Activated B cell treated with CpG ODN at 0.5 μM for 24 hours (primary cell): Measurements from ENCODE around the gene C16orf95. TPM values are rescaled to one million over a fixed set of nuclear protein-coding genes. Genes with fewer than 3 reads are reported as not detected.

Source experiments
- ATAC-seq: fragments of 200-7000 bp; cut with Tn5 transposase; one replicate; pipeline ENCODE4 v1.10.0; 2021; ENCODE audit warnings: low read depth, mild to moderate bottlenecking, moderate library complexity
- CTCF ChIA-PET: fragments of 350-600 bp; sonication (Branson Sonifier 250); formaldehyde crosslinking; loops from one replicate; lab custom pipeline; 2021; ENCODE audit warnings: antibody characterized with exemption; lab: Charles Lee
- POLR2A ChIA-PET: fragments of 350-600 bp; sonication (Branson Sonifier 250); formaldehyde crosslinking; loops from one replicate; lab custom pipeline; 2021; ENCODE audit warnings: antibody characterized with exemption; lab: Charles Lee
- DNase-seq: peaks from one replicate; pipeline ENCODE4 v3.0.0; 2022
- H3K27ac Mint-ChIP-seq: one replicate; pipeline ENCODE4 v1.8.0; 2020; ENCODE audit warnings: mixed read lengths
- H3K27me3 Mint-ChIP-seq: one replicate; pipeline ENCODE4 v1.8.0; 2021; ENCODE audit warnings: mixed read lengths
- H3K36me3 Mint-ChIP-seq: one replicate; pipeline ENCODE4 v1.8.0; 2021; ENCODE audit warnings: low read depth, mixed read lengths
- H3K4me1 Mint-ChIP-seq: one replicate; pipeline ENCODE4 v1.8.0; 2021; ENCODE audit warnings: mixed read lengths
- H3K4me3 Mint-ChIP-seq: one replicate; pipeline ENCODE4 v1.8.0; 2020; ENCODE audit warnings: mild to moderate bottlenecking, mixed read lengths
- H3K9me3 Mint-ChIP-seq: one replicate; pipeline ENCODE4 v1.8.0; 2020; ENCODE audit warnings: mixed read lengths
- CTCF ChIP-seq: fragments of 200-600 bp; IDR thresholded peaks from one replicate; pipeline ENCODE4 v1.8.0; 2022; ENCODE audit warnings: antibody characterized with exemption, mild to moderate bottlenecking
- intact Hi-C: fragments of 100-400 bp; cut with micrococcal nuclease; formaldehyde crosslinking; loops from one replicate; pipeline ENCODE4 v1.15.1; 2024
- total RNA-seq: library from RNA; stranded (reverse); gene quantifications from 2 replicates; pipeline ENCODE4 v1.2.3, GENCODE V29; 2022

The C16orf95 gene
- total RNA-seq, 1 donor from 2014 or later = 2.1 TPM

GRCh38 chr16:87320510-87321227 is 3.5 kb upstream of the C16orf95 start:
- H3K4me3 Mint-ChIP-seq = no peak overlapping the region
- POLR2A ChIA-PET = no interaction called here
- H3K27me3 Mint-ChIP-seq = no peaks in the 10 kb centered on the region
- peaks cover 5% of the 10 kb centered on the region for H3K36me3 Mint-ChIP-seq
- no peak overlapping the region for H3K27ac Mint-ChIP-seq
- no peak for DNase-seq
- intact Hi-C loops = no loop called here
- CTCF ChIA-PET = no interaction called here
- no peak for ATAC-seq
- H3K4me1 Mint-ChIP-seq = peaks cover 13% of the 10 kb centered on the region
- no peak for TF ChIP-seq CTCF
- H3K9me3 Mint-ChIP-seq = no peaks in the 10 kb centered on the region

DNA sequence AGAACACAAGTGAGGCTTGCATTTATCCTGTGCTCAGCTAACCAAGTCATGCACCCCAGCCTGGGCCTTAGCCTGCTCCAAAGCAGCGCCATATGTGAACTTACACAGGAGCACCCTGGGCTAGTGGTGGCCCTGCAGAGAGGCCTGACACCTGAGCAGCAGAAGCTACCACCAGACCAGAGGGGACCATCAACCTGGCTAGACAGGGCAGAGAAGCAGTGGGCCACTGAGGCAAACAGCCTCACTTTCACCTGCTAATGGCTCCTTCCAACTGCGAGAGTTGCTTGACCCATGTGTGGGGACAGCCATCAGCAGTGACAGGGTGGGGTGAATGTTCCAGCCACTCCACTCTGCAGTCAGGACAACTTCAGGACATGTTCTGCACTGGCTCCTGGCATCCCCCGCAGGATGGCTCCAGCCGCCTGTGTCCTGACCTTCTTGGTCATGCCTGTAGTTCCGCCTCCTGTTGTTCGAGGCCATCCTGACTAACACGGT is 2.9 kb upstream of the C16orf95 start:
- H3K27ac Mint-ChIP-seq = no peak overlapping the region
- ChIA-PET CTCF (no interaction called here), POLR2A (no interaction called here)
- no peak for DNase-seq
- H3K9me3 Mint-ChIP-seq = no peaks in the 10 kb centered on the region
- no peaks in the 10 kb centered on the region for H3K27me3 Mint-ChIP-seq
- H3K36me3 Mint-ChIP-seq = peaks cover 5% of the 10 kb centered on the region
- H3K4me1 Mint-ChIP-seq = peaks cover 13% of the 10 kb centered on the region
- no peak for ATAC-seq
- intact Hi-C loops = loop anchor here (5.0 kb wide), 1 partner anchor 1633 kb away; the partner anchor contains the start of gene GINS2
- TF ChIP-seq CTCF = no peak
- no peak overlapping the region for H3K4me3 Mint-ChIP-seq

DNA sequence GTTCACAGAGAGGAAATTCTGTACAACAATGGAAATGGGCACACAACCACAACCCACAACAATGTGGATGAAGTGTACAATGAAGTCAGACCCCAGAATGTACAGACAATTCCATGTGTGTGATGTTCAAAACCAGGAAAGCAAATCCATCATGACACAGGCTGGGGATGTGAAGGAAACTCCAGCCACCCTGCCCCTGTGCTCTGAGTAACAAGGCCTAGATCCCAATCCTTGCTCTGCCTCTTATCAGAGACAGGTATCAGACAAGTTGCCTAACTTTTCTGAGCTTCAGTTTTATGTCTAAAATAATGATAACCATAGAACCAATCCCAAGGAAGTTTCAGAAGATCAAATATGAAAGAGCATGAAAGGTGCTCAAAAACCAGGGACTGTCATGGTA is 1.8 kb upstream of the C16orf95 start:
- TF ChIP-seq CTCF = no peak
- peaks cover 5% of the 10 kb centered on the region for H3K36me3 Mint-ChIP-seq
- no peaks in the 10 kb centered on the region for H3K27me3 Mint-ChIP-seq
- DNase-seq = no peak
- no peak overlapping the region for H3K27ac Mint-ChIP-seq
- ChIA-PET POLR2A (interaction anchor here (3.4 kb wide), 1 partner anchor 64 kb away, joined by 41 read pairs; the partner anchor contains the start of gene FBXO31), CTCF (no interaction called here)
- no peaks in the 10 kb centered on the region for H3K9me3 Mint-ChIP-seq
- H3K4me3 Mint-ChIP-seq = peak overlapping the region; percentile 94
- H3K4me1 Mint-ChIP-seq = peaks cover 13% of the 10 kb centered on the region
- no peak for ATAC-seq
- intact Hi-C loops = loop anchor here (5.0 kb wide), 1 partner anchor 1632 kb away; the partner anchor contains the start of gene GINS2

GRCh38 chr16:87317750-87318644 is 805 bp upstream of the C16orf95 start:
- Mint-ChIP-seq H3K27ac (peak overlapping the region; percentile 96), H3K27me3 (no peaks in the 10 kb centered on the region), H3K9me3 (no peaks in the 10 kb centered on the region), H3K36me3 (peaks cover 5% of the 10 kb centered on the region), H3K4me3 (peak overlapping the region; percentile 94), H3K4me1 (peaks cover 13% of the 10 kb centered on the region)
- CTCF ChIA-PET = interaction anchor here (1.0 to 2.2 kb wide), 4 partner anchors 61 to 77 kb away, joined by 3 to 10 read pairs (median 4); no protein-coding TSS in a partner anchor
- intact Hi-C loops = loop anchor here (1.0 to 5.0 kb wide), 5 partner anchors 65 to 1631 kb away; partner anchors contain the start of genes FBXO31 and GINS2
- POLR2A ChIA-PET = interaction anchor here (0.6 to 3.4 kb wide), 12 partner anchors 10 to 551 kb away, joined by 3 to 41 read pairs (median 4); partner anchors contain the start of genes FBXO31, KLHDC4 and SLC7A5
- DNase-seq (no peak), ATAC-seq (peak; percentile 16)
- no peak for TF ChIP-seq CTCF
